SK-N-SH (cell line): ENCODE data around the gene MAP2K4. TPM values are rescaled to one million over a fixed set of nuclear protein-coding genes. Genes with fewer than 3 reads are reported as not detected.

Experiments used
- CTCF ChIA-PET: fragments of 300-600, 350-600 bp; formaldehyde crosslinking; extraction: SDS; loops from one replicate; lab custom pipeline; 2021; lab: Yijun Ruan, JAX
- POLR2A ChIA-PET: fragments of 350-600 bp; sonication (Branson Sonifier 250); formaldehyde crosslinking; extraction: SDS; loops from one replicate; lab custom pipeline; 2020; ENCODE audit warnings: antibody characterized with exemption, inconsistent platforms; lab: Yijun Ruan, JAX
- DNase-seq: peaks from one replicate; pipeline ENCODE4 v3.0.0; 2012
- H2AFZ ChIP-seq: fragments of 200-600 bp; sonication (generic); 2 replicates; pipeline ENCODE4 v1.8.1; 2016; ENCODE audit warnings: antibody characterized with exemption, mild to moderate bottlenecking, low read depth
- H3F3A ChIP-seq: fragments of 200-600 bp; sonication (generic); replicated peaks from 2 replicates; pipeline ENCODE3; 2016; ENCODE audit warnings: antibody characterized with exemption, mild to moderate bottlenecking; ENCODE audit not compliant: insufficient read depth
- H3K27ac ChIP-seq, 2 experiments: fragments of 200-500 bp in 1 of 2; fragments of 200-600 bp in 1 of 2; sonication (Bioruptor generic) in 1 of 2; sonication (generic), shearing (Covaris generic) in 1 of 2; 2 replicates each; pipeline versions ENCODE4 v1.5.1 to v1.6.1; 2014 to 2016; ENCODE audit warnings: low read depth in 2 of 2, inconsistent platforms in 1 of 2, low read length in 1 of 2, mild to moderate bottlenecking in 1 of 2, mixed read lengths in 1 of 2
- H3K27me3 ChIP-seq: fragments of 200-600 bp; sonication (generic), shearing (Covaris generic); 2 replicates; pipeline ENCODE4 v1.6.1; 2016; ENCODE audit warnings: mixed run types; ENCODE audit not compliant: insufficient read depth
- H3K36me3 ChIP-seq, 2 experiments: fragments of 200-500 bp in 1 of 2; fragments of 200-600 bp in 1 of 2; sonication (Bioruptor generic) in 1 of 2; sonication (generic) in 1 of 2; replicated peaks in 1 of 2; 2 replicates each; pipeline versions ENCODE3 to v1.5.1; 2014 to 2016; ENCODE audit warnings: low read length in 1 of 2, mild to moderate bottlenecking in 1 of 2; ENCODE audit not compliant: insufficient read depth in 2 of 2, control insufficient read depth in 1 of 2
- H3K4me1 ChIP-seq, 2 experiments: fragments of 200-500 bp in 1 of 2; fragments of 200-600 bp in 1 of 2; sonication (Bioruptor generic) in 1 of 2; sonication (generic), shearing (Covaris generic) in 1 of 2; 2 replicates each; pipeline versions ENCODE4 v1.5.1 to v1.6.1; 2014 to 2016; ENCODE audit warnings: low read depth in 1 of 2, low read length in 1 of 2, mixed run types in 1 of 2; ENCODE audit not compliant: insufficient read depth in 2 of 2, control insufficient read depth in 1 of 2
- H3K4me2 ChIP-seq: fragments of 200-600 bp; sonication (generic), shearing (Covaris generic); 2 replicates; pipeline ENCODE4 v1.6.1; 2017; ENCODE audit warnings: mixed run types
- H3K4me3 ChIP-seq, 2 experiments: fragments of 200-500 bp in 1 of 2; fragments of 200-600 bp in 1 of 2; sonication (Bioruptor generic) in 1 of 2; sonication (generic), shearing (Covaris generic) in 1 of 2; 2 replicates each; pipeline versions ENCODE4 v1.5.1 to v1.8.1; 2014 to 2016; ENCODE audit warnings: low read depth in 2 of 2, inconsistent platforms in 1 of 2, low read length in 1 of 2, mild to moderate bottlenecking in 1 of 2, mixed read lengths in 1 of 2, moderate library complexity in 1 of 2
- H3K79me2 ChIP-seq: fragments of 200-600 bp; sonication (generic); 2 replicates; pipeline ENCODE4 v1.8.1; 2017; ENCODE audit warnings: mild to moderate bottlenecking; ENCODE audit not compliant: insufficient read depth
- H3K9ac ChIP-seq: fragments of 200-600 bp; sonication (generic); 2 replicates; pipeline ENCODE4 v1.6.1; 2017; ENCODE audit warnings: mixed run types
- H3K9me2 ChIP-seq: fragments of 200-600 bp; sonication (generic); 2 replicates; pipeline ENCODE4 v1.6.1; 2017; ENCODE audit warnings: mixed run types
- H3K9me3 ChIP-seq: fragments of 200-600 bp; sonication (generic); 2 replicates; pipeline ENCODE4 v1.6.1; 2017; ENCODE audit warnings: mixed run types, mild to moderate bottlenecking, moderate library complexity
- H4K20me1 ChIP-seq: fragments of 200-600 bp; sonication (generic); 2 replicates; pipeline ENCODE4 v1.6.1; 2017; ENCODE audit warnings: mild to moderate bottlenecking, mixed run types; ENCODE audit not compliant: insufficient read depth
- CHD2 ChIP-seq: fragments of 150-350 bp; IDR thresholded peaks from 2 replicates; pipeline ENCODE4 v1.6.1; 2018; ENCODE audit warnings: low read length; ENCODE audit not compliant: partially characterized antibody
- ELF1 ChIP-seq: IDR thresholded peaks from 2 replicates; pipeline ENCODE4 v1.4.0; 2012
- FOXJ3 ChIP-seq: sonication (generic); formaldehyde crosslinking; IDR thresholded peaks from 2 replicates; pipeline ENCODE4 v1.5.1; 2020; ENCODE audit warnings: mild to moderate bottlenecking, missing genetic modification reagents
- GATA2 ChIP-seq: sonication (generic); formaldehyde crosslinking; IDR thresholded peaks from 2 replicates; pipeline ENCODE4 v1.5.0; 2020; ENCODE audit warnings: mild to moderate bottlenecking, missing genetic modification reagents
- IRF3 ChIP-seq: fragments of 150-350 bp; IDR thresholded peaks from 2 replicates; pipeline ENCODE4 v1.6.1; 2016; ENCODE audit warnings: mild to moderate bottlenecking, low read depth, low read length
- MAX ChIP-seq: IDR thresholded peaks from 2 replicates; pipeline ENCODE4 v1.4.0; 2012; ENCODE audit warnings: low read depth
- MEF2A ChIP-seq: IDR thresholded peaks from 2 replicates; pipeline ENCODE4 v1.4.0; 2012; ENCODE audit warnings: low read depth, borderline replicate concordance
- MXI1 ChIP-seq: IDR thresholded peaks from 2 replicates; pipeline ENCODE4 v1.6.1; 2012; ENCODE audit warnings: mild to moderate bottlenecking, low read depth, low read length, improper control_type of control experiment
- NFIC ChIP-seq: IDR thresholded peaks from 2 replicates; pipeline ENCODE4 v1.4.0; 2012; ENCODE audit warnings: borderline replicate concordance
- NRF1 ChIP-seq: IDR thresholded peaks from 2 replicates; pipeline ENCODE4 v1.6.1; 2012; ENCODE audit warnings: low read depth, mild to moderate bottlenecking, low read length
- POLR2AphosphoS5 ChIP-seq: IDR thresholded peaks from 2 replicates; pipeline ENCODE4 v1.6.1; 2012; ENCODE audit warnings: low read depth, low read length
- RAD21 ChIP-seq: IDR thresholded peaks from 2 replicates; pipeline ENCODE4 v1.6.1; 2012; ENCODE audit warnings: mild to moderate bottlenecking, low read length
- RCOR1 ChIP-seq: fragments of 150-350 bp; IDR thresholded peaks from 2 replicates; pipeline ENCODE4 v1.6.1; 2017; ENCODE audit warnings: antibody characterized with exemption, low read length
- RFX5 ChIP-seq: IDR thresholded peaks from 2 replicates; pipeline ENCODE4 v1.6.1; 2012; ENCODE audit warnings: mild to moderate bottlenecking, improper control_type of control experiment, low read length
- SIN3A ChIP-seq: IDR thresholded peaks from 2 replicates; pipeline ENCODE4 v1.6.1; 2012; ENCODE audit warnings: low read depth, mild to moderate bottlenecking, low read length, moderate library complexity, borderline replicate concordance
- SMC3 ChIP-seq: IDR thresholded peaks from 2 replicates; pipeline ENCODE4 v1.6.1; 2012; ENCODE audit warnings: low read depth, low read length, improper control_type of control experiment
- TAF1 ChIP-seq: IDR thresholded peaks from 2 replicates; pipeline ENCODE4 v1.6.1; 2012; ENCODE audit warnings: low read depth, mild to moderate bottlenecking, low read length, moderate library complexity, borderline replicate concordance
- TEAD4 ChIP-seq: IDR thresholded peaks from 2 replicates; pipeline ENCODE4 v1.4.0; 2012; ENCODE audit warnings: mild to moderate bottlenecking, borderline replicate concordance; ENCODE audit not compliant: insufficient read depth
- YY1 ChIP-seq: IDR thresholded peaks from 2 replicates; pipeline ENCODE4 v1.4.0; 2012; ENCODE audit warnings: low read depth, mild to moderate bottlenecking
- WGBS: methylation state at CpG from one replicate; pipeline ENCODE4 v1.1.6; 2017; ENCODE audit warnings: low lambda C conversion rate; 5-methylcytosine and 5-hydroxymethylcytosine counted together
- polyA plus RNA-seq, 3 experiments: library from polyadenylated mRNA; depleted of rRNA; stranded (reverse); fragments of >200 nt; gene quantifications; 2 replicates each; pipeline ENCODE4 v1.2.3, GENCODE V29; 2012

MAP2K4 gene
- polyA plus RNA-seq, 1 of the 3 experiments (the other 2 are of a cell fraction) = 10.6 TPM

- Histone ChIP-seq H3K4me3 (peak overlapping the region; percentile 90 to 91), H4K20me1 (no peaks in the 10 kb centered on the region), H3K9me3 (no peaks in the 10 kb centered on the region), H3K4me2 (peak overlapping the region; percentile 86), H3K27me3 (no peaks in the 10 kb centered on the region), H3K27ac (peak overlapping the region; percentile 87 to 88), H2AFZ (peak overlapping the region; percentile 92), H3K9me2 (no peaks in the 10 kb centered on the region), H3K9ac (peak overlapping the region; percentile 84), H3K4me1 (peaks cover 5 to 8% of the 10 kb centered on the region in 2 experiments; a peak in 2 of 4 replicates), H3K36me3 (peaks cover 0 to 8% of the 10 kb centered on the region in 2 experiments), H3F3A (peaks cover 8% of the 10 kb centered on the region), H3K79me2 (peaks cover 5% of the 10 kb centered on the region; the same call in 1 of the 2 replicates)
- DNase-seq = no peak
- TF ChIP-seq SMC3 (no peak), GATA2 (0 out of 2 replicates have a peak, but pooled peaks have one; percentile 3)
- POLR2A ChIA-PET = interaction anchor here (0.6 to 2.6 kb wide), 6 partner anchors 10 to 1021 kb away, joined by 3 to 39 read pairs (median 4); partner anchors contain the start of genes ELAC2 and MAP2K4
- CTCF ChIA-PET = interaction anchor here (1.1 to 2.6 kb wide), 7 partner anchors 9 to 1121 kb away, joined by 3 to 22 read pairs (median 3); no protein-coding TSS in a partner anchor
- 3% methylated on average over 11 of the region's 14 CpGs for WGBS
Measured at GRCh38 chr17:11996722-11997146, 23.9 kb upstream of the MAP2K4 start.

GRCh38 chr17:11997147-11997971 is 23.3 kb upstream of the MAP2K4 start, which contains the start of gene ZNF18:
Gene ZNF18, minus strand, starts transcription at chr17:11997475. Its CDS starts 4,646 bp downstream, at chr17:11992829.
- Histone ChIP-seq H3K36me3 (peaks cover 0 to 2% of the 10 kb centered on the region in 2 experiments), H3K27ac (peak within 1 kb of the TSS; percentile 87 to 90), H3K9me2 (no peaks in the 10 kb centered on the region), H2AFZ (peak within 1 kb of the TSS; percentile 96), H3K4me2 (peak within 1 kb of the TSS; percentile 86), H3K9me3 (no peaks in the 10 kb centered on the region), H3K4me3 (peak within 1 kb of the TSS; percentile 90 to 91), H3K4me1 (peaks cover 5 to 8% of the 10 kb centered on the region in 2 experiments; a peak in 2 of 4 replicates), H3K27me3 (no peaks in the 10 kb centered on the region), H3K9ac (peak within 1 kb of the TSS; percentile 84), H3K79me2 (peaks cover 5% of the 10 kb centered on the region; the same call in 1 of the 2 replicates), H4K20me1 (no peaks in the 10 kb centered on the region), H3F3A (peaks cover 8% of the 10 kb centered on the region)
- CTCF ChIA-PET = interaction anchor here (1.1 to 2.6 kb wide), 6 partner anchors 10 to 1122 kb away, joined by 3 to 22 read pairs (median 3); no protein-coding TSS in a partner anchor
- 3% methylated on average over 28 of the region's 74 CpGs for WGBS
- peak; percentile 97 for DNase-seq
- POLR2A ChIA-PET = interaction anchor here (0.6 to 2.6 kb wide), 6 partner anchors 9 to 1021 kb away, joined by 3 to 39 read pairs (median 4); partner anchors contain the start of genes ELAC2 and MAP2K4
- TF ChIP-seq RFX5 (0 out of 2 replicates have a peak, but pooled peaks have one; percentile 17), RAD21 (no peak), TEAD4 (0 out of 2 replicates have a peak, but pooled peaks have one; percentile 13), TAF1 (peak; percentile 81; the same call in 1 of the 2 replicates), SIN3A (0 out of 2 replicates have a peak, but pooled peaks have one; percentile 55), POLR2AphosphoS5 (peak; percentile 98), NRF1 (peak; percentile 65), RCOR1 (no peak; the same call in 1 of the 2 replicates), ELF1 (peak; percentile 84), NFIC (no peak), MAX (peak; percentile 50; the same call in 1 of the 2 replicates), IRF3 (no peak), FOXJ3 (CRISPR knock-in tag) (no peak), YY1 (peak; percentile 84; the same call in 1 of the 2 replicates), CHD2 (peak; percentile 16), GATA2 (0 out of 2 replicates have a peak, but pooled peaks have one; percentile 20), MEF2A (no peak), MXI1 (peak; percentile 55; the same call in 1 of the 2 replicates)
